GM21737 (cell line): ENCODE data around the gene LRRC8E.
"Not testable (repeated sequence)": the region's sequence is repeated elsewhere in the genome, so short reads cannot be mapped to it uniquely, and the experiment has no call there.

Experiments
- ATAC-seq: cut with Tn5 transposase; IDR thresholded peaks from one replicate; pipeline ENCODE4 v1.9.1; 2021; ENCODE audit warnings: mild to moderate bottlenecking, moderate library complexity; ENCODE audit not compliant: unreplicated experiment

LRRC8E gene

GRCh38 chr19:7853770-7854128, 34.6 kb upstream of the LRRC8E start:
- ATAC-seq: no peak

DNA sequence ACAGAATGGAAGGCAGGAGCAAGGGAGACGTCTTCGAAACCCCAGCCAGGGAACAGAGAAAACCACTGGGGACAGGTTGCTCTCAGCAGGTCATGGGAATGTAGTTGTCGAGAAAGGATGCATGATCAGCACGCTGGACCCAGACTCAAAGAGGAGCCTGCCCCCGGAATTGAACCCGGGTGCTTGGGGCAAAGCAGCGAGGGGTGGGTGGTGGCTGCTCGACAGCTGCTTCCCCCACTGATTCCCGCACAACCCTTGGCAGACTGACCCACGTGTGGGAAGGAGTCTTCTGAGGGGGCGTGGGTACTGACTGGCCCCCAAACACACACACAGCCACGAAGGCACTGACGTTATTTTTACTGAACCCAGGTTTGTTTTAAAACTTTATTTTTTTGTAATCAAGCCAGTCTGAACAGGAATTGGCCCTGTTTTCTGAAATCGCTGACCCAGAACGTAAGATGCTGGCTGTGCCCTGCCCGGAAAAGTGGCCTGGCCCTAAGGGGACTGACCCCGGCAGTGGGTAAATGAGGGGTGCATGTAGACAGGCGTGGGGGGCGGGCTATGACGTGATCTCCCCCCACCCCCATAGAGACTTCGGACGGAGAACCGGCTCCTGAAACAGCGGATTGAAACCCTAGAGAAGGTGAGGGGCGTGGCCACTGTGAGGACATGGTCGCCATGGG, 32.7 kb upstream of the LRRC8E start:
- ATAC-seq: no peak

DNA sequence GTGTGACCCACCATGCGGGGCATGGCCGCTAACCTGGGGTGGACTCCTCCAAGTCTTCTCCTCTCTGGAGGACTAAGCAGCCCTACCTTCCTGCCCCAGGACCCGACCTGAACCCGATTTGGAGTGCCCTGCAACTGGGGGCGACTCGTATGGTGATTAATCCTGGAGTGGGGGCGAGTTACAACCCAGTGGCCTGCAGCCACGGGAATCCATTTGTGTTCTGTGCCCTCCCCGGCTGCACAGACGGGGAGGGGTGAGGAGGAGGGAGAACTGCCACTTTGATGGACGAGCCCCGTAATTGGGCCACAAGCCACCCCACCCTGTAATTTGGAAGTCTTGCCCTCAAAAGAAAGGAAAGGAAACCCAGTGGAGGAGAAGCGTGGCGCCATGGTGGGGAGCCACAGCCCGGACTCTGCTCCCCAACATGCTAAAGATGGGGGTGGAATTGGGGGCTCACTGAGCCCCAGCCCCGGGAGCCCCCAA, 32.2 kb upstream of the LRRC8E start:
- no peak for ATAC-seq

- no peak for ATAC-seq
Measured at GRCh38 chr19:7856679-7857663, 31.3 kb upstream of the LRRC8E start.

GRCh38 chr19:7857727-7858108, 30.6 kb upstream of the LRRC8E start:
- ATAC-seq: no peak

GRCh38 chr19:7858109-7858770, 30.1 kb upstream of the LRRC8E start:
- no peak for ATAC-seq

GRCh38 chr19:7859087-7859486, 29.2 kb upstream of the LRRC8E start:
- ATAC-seq: not testable (repeated sequence)

- no peak for ATAC-seq
Measured at GRCh38 chr19:7859831-7860713, 28.2 kb upstream of the LRRC8E start.

DNA sequence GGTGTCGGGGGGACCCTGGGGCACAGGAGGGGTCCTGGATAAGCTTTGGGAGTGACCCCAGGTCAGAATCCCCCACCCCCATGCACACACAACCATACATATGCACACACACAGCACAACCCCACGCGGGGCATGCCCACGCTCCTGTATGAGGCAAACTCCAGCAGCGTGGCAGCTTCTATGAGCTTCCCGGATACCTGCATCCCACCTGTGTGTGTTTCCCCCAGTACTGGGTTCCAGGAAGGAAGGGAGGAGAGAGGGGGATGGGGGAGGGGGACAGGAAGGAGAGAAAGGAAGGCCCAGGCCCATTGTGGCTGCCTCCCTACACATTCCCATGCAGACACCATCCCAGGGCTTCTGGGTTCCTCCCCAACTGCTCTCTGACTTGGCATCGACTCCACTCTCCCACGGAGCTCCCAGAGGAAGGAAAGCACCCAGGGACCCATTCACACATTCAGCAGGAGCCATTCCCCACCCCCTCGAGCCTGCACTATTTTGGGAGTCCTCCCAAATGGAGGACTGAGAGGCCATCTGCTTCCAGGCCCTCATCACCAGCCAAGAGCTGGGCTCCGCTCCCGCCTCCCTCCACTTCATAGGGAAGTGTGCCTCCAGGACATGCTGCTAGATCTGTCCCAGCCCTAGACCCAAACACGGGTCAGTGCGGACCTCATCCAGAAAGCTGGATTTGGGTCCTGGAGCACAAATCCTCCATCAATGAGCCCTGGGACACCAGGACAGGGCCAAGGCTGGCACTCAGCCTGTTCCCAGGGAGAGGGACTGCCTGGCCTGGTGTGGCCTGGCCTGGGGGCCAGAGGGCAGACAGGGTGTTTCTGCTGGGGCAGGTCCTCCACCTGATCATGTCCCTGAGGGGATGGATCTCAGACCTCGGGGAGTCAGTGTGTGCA, 27.3 kb upstream of the LRRC8E start:
- no peak for ATAC-seq

GRCh38 chr19:7861619-7862412, 26.5 kb upstream of the LRRC8E start:
- no peak for ATAC-seq

DNA sequence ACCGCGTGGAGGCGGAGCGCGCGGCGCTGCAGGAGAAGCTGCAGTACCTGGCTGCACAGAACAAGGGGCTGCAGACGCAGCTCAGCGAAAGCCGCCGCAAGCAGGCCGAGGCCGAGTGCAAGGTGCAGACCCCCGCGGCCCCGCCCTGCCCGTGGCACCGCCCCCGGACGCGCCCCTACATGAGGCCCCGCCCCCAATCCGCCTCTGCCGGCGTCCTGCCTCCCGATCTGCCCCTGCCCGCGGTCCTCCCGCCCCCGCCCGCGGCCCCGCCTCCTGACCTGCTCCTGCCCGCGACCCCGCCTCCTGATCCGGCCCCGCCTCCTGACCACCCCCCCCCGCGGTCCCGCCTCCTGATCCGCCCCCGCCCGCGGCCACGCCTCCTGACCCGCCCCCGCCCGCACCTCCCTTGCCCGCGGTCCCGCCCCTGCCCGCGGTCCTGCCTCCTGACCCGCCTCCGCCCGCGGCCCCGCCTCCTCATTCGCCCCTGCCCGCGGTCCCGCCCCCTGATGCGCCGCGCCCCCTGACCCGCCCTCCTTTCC, 25.8 kb upstream of the LRRC8E start:
- no peak for ATAC-seq

GRCh38 chr19:7863157-7863970, 24.9 kb upstream of the LRRC8E start:
- no peak for ATAC-seq

DNA sequence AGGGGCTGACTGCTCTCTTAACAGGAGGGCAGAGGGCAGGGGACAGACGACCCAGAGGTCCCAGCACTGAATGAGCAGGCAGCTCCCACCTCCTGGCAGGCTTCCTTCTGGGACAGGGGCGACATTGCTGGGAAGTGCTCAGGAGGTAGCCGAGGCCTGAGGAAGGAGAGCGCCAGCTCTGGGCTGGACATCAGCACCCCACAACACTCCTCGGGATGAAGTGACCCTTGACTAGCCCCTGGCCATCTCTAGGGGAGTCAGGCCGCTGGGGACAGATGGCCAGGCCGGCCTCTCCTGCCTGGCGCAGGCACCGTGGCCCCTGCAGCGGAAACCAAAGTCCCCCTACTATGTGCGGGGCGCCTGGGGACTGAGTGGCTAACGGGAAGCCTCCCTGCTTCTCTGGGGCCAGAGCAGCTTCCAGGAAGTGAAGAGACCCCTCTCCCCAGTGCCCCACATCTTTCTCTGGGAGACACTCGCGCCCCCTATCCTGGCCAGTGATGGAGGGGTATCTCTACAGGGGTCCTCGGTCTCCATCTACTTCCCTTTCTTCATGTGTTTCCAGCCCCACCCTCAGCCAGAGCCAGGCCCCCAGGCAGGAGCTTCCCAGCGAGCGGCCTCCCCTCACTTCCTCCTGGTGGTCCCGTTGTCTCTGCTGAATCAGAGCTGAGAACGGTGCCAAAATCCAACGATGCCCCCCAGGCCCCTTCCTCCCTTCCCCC, 24.2 kb upstream of the LRRC8E start:
- no peak for ATAC-seq

- ATAC-seq: no peak
Measured at GRCh38 chr19:7864690-7865074, 23.6 kb upstream of the LRRC8E start.

DNA sequence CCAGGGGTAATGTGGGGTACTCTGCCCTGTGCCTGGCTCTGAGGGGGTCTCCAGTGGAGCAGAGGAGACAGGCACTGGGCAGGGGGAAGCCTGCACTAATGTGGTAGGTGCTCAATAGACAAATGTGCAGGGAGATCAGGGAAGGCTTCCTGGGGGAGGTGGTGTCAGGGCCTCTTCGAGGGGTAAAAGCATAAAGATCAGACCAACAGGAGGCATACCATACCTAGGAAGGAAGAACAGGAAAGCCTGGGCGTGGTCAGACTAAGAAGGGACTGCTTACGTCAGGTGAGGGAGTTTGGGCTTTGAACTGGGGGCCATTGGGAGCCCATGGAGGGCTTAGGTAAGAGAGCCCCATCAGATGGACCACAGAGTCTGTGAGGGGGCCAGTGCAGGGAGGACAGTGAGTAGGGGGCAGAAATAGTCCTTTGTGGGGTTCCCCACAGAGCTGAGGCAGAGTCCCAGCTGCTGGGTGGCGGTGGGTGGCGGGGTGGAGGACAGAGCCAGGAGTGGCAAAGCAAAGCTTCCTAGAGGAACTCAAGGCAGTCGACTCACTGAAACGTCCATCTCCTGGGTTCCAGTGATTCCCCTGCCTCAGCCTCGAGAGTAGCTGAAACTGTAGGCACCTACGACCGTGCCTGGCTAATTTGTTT, 22.9 kb upstream of the LRRC8E start:
- no peak for ATAC-seq

GRCh38 chr19:7866399-7867091, 21.8 kb upstream of the LRRC8E start:
- no peak for ATAC-seq
